Activated CD8-positive, alpha-beta T cell treated with anti-CD3 and anti-CD28 coated beads, Interleukin-2, amount 10 ng/mL, durations not matched to agents 7 days and 5 days (primary cell): ENCODE results near the gene GMPR. TPM values are rescaled to one million over a fixed set of nuclear protein-coding genes. Genes with fewer than 3 reads are reported as not detected.

Experiments
- ATAC-seq: fragments of 150-1000 bp; cut with Tn5 transposase; one replicate; pipeline ENCODE4 v1.10.0; 2021; ENCODE audit warnings: moderate library complexity
- CTCF ChIA-PET: fragments of 350-600 bp; sonication (Branson Sonifier 250); formaldehyde crosslinking; loops from one replicate; lab custom pipeline; 2021; ENCODE audit warnings: antibody characterized with exemption; lab: Charles Lee
- POLR2A ChIA-PET: fragments of 350-600 bp; sonication (Branson Sonifier 250); formaldehyde crosslinking; loops from one replicate; lab custom pipeline; 2021; ENCODE audit warnings: antibody characterized with exemption; lab: Charles Lee
- DNase-seq: peaks from one replicate; pipeline ENCODE4 v3.0.0-alpha.2; 2020
- H3K27ac Mint-ChIP-seq: one replicate; pipeline ENCODE4 v1.8.0; 2021; ENCODE audit warnings: mild to moderate bottlenecking, mixed read lengths
- H3K27me3 Mint-ChIP-seq: one replicate; pipeline ENCODE4 v1.8.0; 2021; ENCODE audit warnings: low read depth, mixed read lengths
- H3K36me3 Mint-ChIP-seq: one replicate; pipeline ENCODE4 v1.8.0; 2021; ENCODE audit warnings: low read depth, mixed read lengths
- H3K4me1 Mint-ChIP-seq: one replicate; pipeline ENCODE4 v1.8.0; 2021; ENCODE audit warnings: low read depth, mixed read lengths
- H3K4me3 Mint-ChIP-seq: one replicate; pipeline ENCODE4 v1.8.0; 2021; ENCODE audit warnings: mild to moderate bottlenecking, mixed read lengths
- H3K9me3 Mint-ChIP-seq: one replicate; pipeline ENCODE4 v1.8.0; 2022; ENCODE audit warnings: mixed read lengths; ENCODE audit not compliant: insufficient read depth
- total RNA-seq, 2 experiments: library from RNA; stranded (reverse); gene quantifications; one replicate each; pipeline ENCODE4 v1.2.3, GENCODE V29; 2021

GMPR gene
- total RNA-seq, 2 experiments from 2014 or later: 8.9 to 11.0 TPM

DNA sequence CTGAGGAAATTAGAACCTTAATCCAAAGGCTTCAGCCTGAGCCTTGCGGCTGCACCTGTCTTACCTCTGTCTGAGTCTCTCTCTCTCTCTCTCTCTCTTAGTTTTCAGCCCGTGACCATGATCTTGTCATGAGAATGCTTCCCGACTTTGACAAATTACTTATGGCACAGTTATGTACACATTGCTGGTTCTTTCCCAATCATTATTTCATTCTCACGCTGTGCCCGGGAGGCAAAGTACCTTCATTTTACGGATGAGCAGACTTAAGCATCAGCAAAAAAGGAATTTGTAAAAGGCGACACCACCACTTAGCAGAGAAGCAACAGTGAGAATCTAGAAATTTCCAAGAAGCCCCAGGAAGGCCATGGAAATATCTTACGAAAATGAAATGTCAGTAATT lies 54.6 kb downstream of the GMPR start:
- CTCF ChIA-PET: no interaction called here
- Mint-ChIP-seq H3K4me3 (no peak overlapping the region), H3K27ac (no peak overlapping the region), H3K4me1 (no peaks in the 10 kb centered on the region), H3K27me3 (no peaks in the 10 kb centered on the region), H3K36me3 (no peaks in the 10 kb centered on the region), H3K9me3 (no peaks in the 10 kb centered on the region)
- ATAC-seq: no peak
- no peak for DNase-seq
- POLR2A ChIA-PET: no interaction called here

- Mint-ChIP-seq H3K27ac (no peak overlapping the region), H3K4me3 (no peak overlapping the region), H3K9me3 (no peaks in the 10 kb centered on the region), H3K36me3 (no peaks in the 10 kb centered on the region), H3K4me1 (no peaks in the 10 kb centered on the region), H3K27me3 (no peaks in the 10 kb centered on the region)
- DNase-seq: no peak
- ChIA-PET CTCF (no interaction called here), POLR2A (no interaction called here)
- ATAC-seq: no peak
Measured at GRCh38 chr6:16294371-16294770, 56.0 kb downstream of the GMPR start.

GRCh38 chr6:16295060-16295459 lies 56.7 kb downstream of the GMPR start:
- H3K9me3 Mint-ChIP-seq: no peaks in the 10 kb centered on the region
- CTCF ChIA-PET: no interaction called here
- no peak for ATAC-seq

GRCh38 chr6:16295471-16295870 lies 57.1 kb downstream of the GMPR start:
- Mint-ChIP-seq H3K36me3 (no peaks in the 10 kb centered on the region), H3K9me3 (no peaks in the 10 kb centered on the region), H3K27ac (no peak overlapping the region), H3K4me3 (no peak overlapping the region), H3K27me3 (no peaks in the 10 kb centered on the region), H3K4me1 (no peaks in the 10 kb centered on the region)
- CTCF ChIA-PET: no interaction called here
- ATAC-seq (no peak), DNase-seq (no peak)
- POLR2A ChIA-PET: interaction anchor here (0.6 kb wide), 1 partner anchor 1819 kb away, joined by 6 read pairs; no protein-coding TSS in a partner anchor

More at GRCh38 chr6:16295060-16295459, 56.7 kb downstream of the GMPR start:
- H3K36me3 Mint-ChIP-seq: no peaks in the 10 kb centered on the region
- no peaks in the 10 kb centered on the region for H3K4me1 Mint-ChIP-seq
- no peak overlapping the region for H3K4me3 Mint-ChIP-seq
- no peak for DNase-seq
- H3K27ac Mint-ChIP-seq: no peak overlapping the region
- POLR2A ChIA-PET: no interaction called here
- H3K27me3 Mint-ChIP-seq: no peaks in the 10 kb centered on the region

DNA sequence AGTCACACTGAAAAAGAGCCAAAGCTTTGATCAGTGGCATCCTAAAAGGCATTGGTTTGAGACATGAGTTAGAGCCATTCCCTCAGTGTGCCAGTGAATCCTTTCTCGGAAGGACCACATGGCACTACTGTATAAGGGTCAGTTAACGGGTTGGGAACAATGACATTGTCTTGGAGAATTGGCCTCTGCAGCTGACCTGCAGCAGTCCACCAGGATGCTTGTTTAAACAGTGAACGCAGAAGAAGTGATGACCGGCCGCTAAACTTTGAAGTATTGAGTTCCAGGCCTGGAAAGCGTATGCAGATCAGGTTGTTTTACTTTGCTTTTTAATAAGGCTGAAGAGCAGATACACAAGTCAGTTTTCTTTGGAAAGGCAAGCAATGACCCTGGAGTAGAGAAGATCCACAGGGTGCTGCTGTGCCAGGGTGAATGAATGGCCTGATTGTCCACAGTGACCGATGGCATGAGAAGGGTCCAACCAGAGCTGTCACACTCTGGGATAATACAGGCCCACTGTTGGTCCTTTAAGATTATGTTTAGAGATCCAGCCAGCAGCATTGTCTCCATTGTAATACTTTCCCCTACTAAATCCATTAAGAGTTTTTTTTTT lies 57.8 kb downstream of the GMPR start:
- DNase-seq (no peak), ATAC-seq (no peak)
- Mint-ChIP-seq H3K27me3 (no peaks in the 10 kb centered on the region), H3K4me3 (no peak overlapping the region), H3K36me3 (no peaks in the 10 kb centered on the region), H3K9me3 (no peaks in the 10 kb centered on the region), H3K27ac (no peak overlapping the region), H3K4me1 (no peaks in the 10 kb centered on the region)
- ChIA-PET CTCF (no interaction called here), POLR2A (interaction anchor here (0.6 kb wide), 1 partner anchor 1818 kb away, joined by 6 read pairs; no protein-coding TSS in a partner anchor)

DNA sequence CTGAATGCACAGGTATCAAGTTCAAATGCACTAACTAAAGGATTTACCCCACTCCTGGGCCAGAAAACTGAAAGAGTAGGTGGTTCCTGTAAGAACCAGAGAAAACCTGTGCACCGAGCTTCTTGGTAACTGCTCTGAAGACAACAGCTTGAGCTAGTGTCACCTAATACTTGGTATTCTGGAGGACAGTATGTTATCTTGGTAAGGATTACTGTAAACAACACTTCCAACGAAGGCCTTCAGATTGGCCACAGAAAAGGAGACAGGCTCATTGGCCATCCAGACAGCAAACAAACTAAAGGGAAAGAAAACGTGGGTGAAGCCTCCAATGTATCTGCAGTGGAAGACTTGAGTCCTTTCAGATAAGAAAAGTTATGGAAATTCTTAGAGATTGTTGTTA lies 61.5 kb downstream of the GMPR start:
- Mint-ChIP-seq H3K27ac (no peak overlapping the region), H3K9me3 (no peaks in the 10 kb centered on the region), H3K4me1 (no peaks in the 10 kb centered on the region), H3K36me3 (peaks cover 7% of the 10 kb centered on the region), H3K27me3 (no peaks in the 10 kb centered on the region), H3K4me3 (no peak overlapping the region)
- POLR2A ChIA-PET: no interaction called here
- ATAC-seq: no peak
- CTCF ChIA-PET: no interaction called here
- no peak for DNase-seq

DNA sequence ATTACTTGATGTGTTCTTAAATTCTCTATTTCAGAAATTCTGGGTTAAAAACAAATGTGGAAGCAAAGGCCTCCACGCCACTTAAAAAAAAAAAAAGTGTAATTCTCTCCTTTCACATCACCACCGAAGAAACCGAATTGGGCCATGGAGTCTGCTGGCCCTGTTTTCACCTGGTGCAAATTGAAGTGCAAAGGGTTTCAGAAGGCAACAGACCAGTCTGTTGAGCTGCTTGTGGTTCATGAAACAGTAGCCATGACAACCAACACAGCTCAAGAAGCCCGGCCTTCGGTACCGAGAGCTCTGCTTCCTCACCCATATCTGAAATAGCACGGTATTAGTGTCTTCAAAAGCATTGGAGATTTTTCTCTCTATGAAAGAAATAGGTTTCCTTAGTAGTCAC lies 63.1 kb downstream of the GMPR start:
- no peak for ATAC-seq
- POLR2A ChIA-PET: no interaction called here
- CTCF ChIA-PET: interaction anchor here (1.2 to 1.3 kb wide), 2 partner anchors 16 to 18 kb away, joined by 3 read pairs; no protein-coding TSS in a partner anchor

DNA sequence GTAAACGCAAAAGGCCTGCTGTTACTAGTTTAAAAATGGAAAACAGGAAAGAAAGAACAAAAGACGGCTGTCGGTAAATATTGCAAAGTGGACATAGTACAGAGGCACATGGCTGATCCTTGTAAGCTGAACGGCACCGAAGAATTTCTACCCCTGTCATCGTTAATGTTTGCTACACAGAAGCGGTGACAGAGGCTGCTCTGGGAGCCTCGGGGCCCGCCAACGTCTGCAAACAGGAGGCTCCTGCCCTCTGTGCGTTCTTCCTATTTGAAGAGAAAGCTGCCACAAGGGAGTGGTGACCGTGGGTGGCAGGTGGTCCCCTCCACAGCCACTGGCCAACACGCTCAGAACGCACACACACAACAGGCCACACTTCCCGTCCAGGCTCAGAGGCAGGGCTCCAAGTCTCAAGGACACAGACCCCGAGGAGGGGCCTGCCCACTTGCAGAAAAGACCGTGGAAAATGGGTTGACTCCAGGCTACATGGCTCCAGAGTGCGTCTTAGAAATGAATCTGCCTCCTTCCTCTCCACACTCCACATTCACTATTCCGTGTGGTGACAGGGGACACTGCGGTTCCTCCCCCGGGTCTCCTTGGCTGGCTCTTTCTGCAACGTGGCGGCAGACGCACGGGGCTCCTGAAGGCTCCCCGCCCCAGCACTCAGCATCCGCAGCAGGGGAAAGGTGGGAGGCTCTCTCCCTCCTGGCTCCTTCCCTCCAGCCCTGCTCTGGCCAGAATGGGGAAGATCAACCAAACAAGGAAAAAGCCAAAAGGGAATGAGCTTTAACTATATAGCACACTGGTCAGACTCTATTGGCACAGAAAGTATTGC lies 64.5 kb downstream of the GMPR start:
- no peaks in the 10 kb centered on the region for H3K9me3 Mint-ChIP-seq
- ChIA-PET POLR2A (no interaction called here), CTCF (no interaction called here)
- H3K4me3 Mint-ChIP-seq: no peak overlapping the region
- no peaks in the 10 kb centered on the region for H3K4me1 Mint-ChIP-seq
- peaks cover 16% of the 10 kb centered on the region for H3K36me3 Mint-ChIP-seq
- no peak overlapping the region for H3K27ac Mint-ChIP-seq
- no peaks in the 10 kb centered on the region for H3K27me3 Mint-ChIP-seq
- no peak for DNase-seq
- ATAC-seq: no peak

More for the DNA sequence above, 63.1 kb downstream of the GMPR start:
- Mint-ChIP-seq H3K9me3 (no peaks in the 10 kb centered on the region), H3K4me3 (no peak overlapping the region), H3K27me3 (no peaks in the 10 kb centered on the region), H3K4me1 (no peaks in the 10 kb centered on the region), H3K27ac (no peak overlapping the region), H3K36me3 (peaks cover 13% of the 10 kb centered on the region)
- DNase-seq: no peak

GRCh38 chr6:16305246-16305725 lies 66.9 kb downstream of the GMPR start:
- Mint-ChIP-seq H3K36me3 (peaks cover 18% of the 10 kb centered on the region), H3K27ac (no peak overlapping the region), H3K4me3 (no peak overlapping the region), H3K4me1 (no peaks in the 10 kb centered on the region), H3K9me3 (no peaks in the 10 kb centered on the region), H3K27me3 (no peaks in the 10 kb centered on the region)
- CTCF ChIA-PET: no interaction called here
- POLR2A ChIA-PET: no interaction called here
- no peak for DNase-seq
- ATAC-seq: no peak

DNA sequence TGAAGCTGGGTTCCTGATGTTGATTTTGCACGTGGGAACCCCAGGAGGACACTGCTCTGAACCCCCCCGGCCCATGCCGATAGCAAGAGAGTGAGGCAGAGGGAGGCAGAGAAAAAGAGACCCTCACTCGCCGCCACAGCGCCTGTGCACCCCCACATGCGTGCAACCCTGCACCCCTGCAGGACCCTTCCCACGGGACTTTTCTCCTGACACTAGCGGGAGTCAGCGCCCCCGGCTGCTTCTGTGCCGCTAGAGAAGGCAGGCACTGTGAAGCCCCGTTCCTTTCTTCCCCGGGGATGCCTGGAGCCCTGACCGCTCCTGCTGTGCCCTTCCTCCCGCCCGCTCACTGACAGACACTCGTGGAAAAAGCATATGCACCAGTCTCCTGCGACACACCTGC lies 67.4 kb downstream of the GMPR start:
- ChIA-PET POLR2A (no interaction called here), CTCF (no interaction called here)
- no peak for ATAC-seq
- H3K4me1 Mint-ChIP-seq: no peaks in the 10 kb centered on the region
- H3K4me3 Mint-ChIP-seq: no peak overlapping the region
- no peak for DNase-seq
- no peaks in the 10 kb centered on the region for H3K27me3 Mint-ChIP-seq
- peaks cover 18% of the 10 kb centered on the region for H3K36me3 Mint-ChIP-seq
- H3K27ac Mint-ChIP-seq: no peak overlapping the region
- no peaks in the 10 kb centered on the region for H3K9me3 Mint-ChIP-seq

- H3K9me3 Mint-ChIP-seq: no peaks in the 10 kb centered on the region
- peaks cover 18% of the 10 kb centered on the region for H3K36me3 Mint-ChIP-seq
- ChIA-PET CTCF (no interaction called here), POLR2A (no interaction called here)
- no peak for DNase-seq
- H3K27me3 Mint-ChIP-seq: no peaks in the 10 kb centered on the region
- no peak overlapping the region for H3K27ac Mint-ChIP-seq
- no peaks in the 10 kb centered on the region for H3K4me1 Mint-ChIP-seq
- no peak overlapping the region for H3K4me3 Mint-ChIP-seq
- no peak for ATAC-seq
Measured at GRCh38 chr6:16306334-16306733, 67.9 kb downstream of the GMPR start.

DNA sequence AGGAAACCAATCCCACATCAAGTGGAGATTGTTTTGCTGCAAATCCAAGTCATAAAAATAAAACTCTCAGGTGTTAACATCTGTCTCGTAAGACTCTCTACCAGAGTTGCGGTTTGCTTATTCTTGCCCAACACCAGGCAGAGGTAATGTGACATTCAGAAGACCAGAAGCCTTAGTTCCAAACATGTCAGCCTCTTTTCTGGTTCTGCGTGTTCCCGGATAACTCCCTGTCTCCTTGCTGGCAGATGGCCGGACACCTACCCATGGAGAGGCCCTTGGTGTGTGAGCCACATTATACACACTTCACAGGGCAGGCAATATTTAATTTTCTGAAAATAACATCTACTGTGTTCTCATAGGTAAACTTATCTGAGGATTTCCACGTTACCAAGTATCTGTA lies 73.4 kb downstream of the GMPR start:
- DNase-seq (no peak), ATAC-seq (no peak)
- Mint-ChIP-seq H3K27ac (no peak overlapping the region), H3K9me3 (no peaks in the 10 kb centered on the region), H3K4me3 (no peak overlapping the region), H3K4me1 (peaks cover 2% of the 10 kb centered on the region), H3K27me3 (no peaks in the 10 kb centered on the region), H3K36me3 (peaks cover 5% of the 10 kb centered on the region)
- POLR2A ChIA-PET: interaction anchor here (0.8 kb wide), 1 partner anchor 109 kb away, joined by 3 read pairs; no protein-coding TSS in a partner anchor
- CTCF ChIA-PET: no interaction called here
